HL-60 (cell line): ENCODE results near the gene ARHGAP29.

Experiments used
- CTCF ChIP-seq: IDR thresholded peaks from one replicate; pipeline ENCODE4 v1.5.1; 2011; ENCODE audit warnings: low read length, control low read depth, inconsistent platforms; ENCODE audit not compliant: insufficient read depth
- GABPA ChIP-seq: IDR thresholded peaks from 2 replicates; pipeline ENCODE4 v1.6.1; 2012; ENCODE audit warnings: low read depth
- POLR2AphosphoS5 ChIP-seq: IDR thresholded peaks from 2 replicates; pipeline ENCODE4 v1.6.1; 2012; ENCODE audit warnings: low read depth
- REST ChIP-seq: IDR thresholded peaks from 2 replicates; pipeline ENCODE4 v1.6.1; 2012; ENCODE audit warnings: low read depth; ENCODE audit not compliant: insufficient replicate concordance
- SPI1 ChIP-seq: IDR thresholded peaks from 2 replicates; pipeline ENCODE4 v1.6.1; 2012; ENCODE audit warnings: low read depth, mild to moderate bottlenecking, borderline replicate concordance

- no peak for TF ChIP-seq CTCF
- no peak for TF ChIP-seq REST
- no peak for TF ChIP-seq SPI1
- no peak for TF ChIP-seq POLR2AphosphoS5
- no peak for TF ChIP-seq GABPA
These were observed 11.7 kb upstream of the ARHGAP29 start for GRCh38 chr1:94248956-94249688.
